Transverse colon (tissue), 4 donors: Measurements from ENCODE around the gene DIRAS1.

ENCODE experiments used
- POLR2A ChIP-seq: fragments of 450-650 bp; IDR thresholded peaks from one replicate; pipeline ENCODE4 v1.6.1; 2016; ENCODE audit warnings: antibody characterized with exemption, mild to moderate bottlenecking, moderate library complexity
- POLR2AphosphoS5 ChIP-seq, 3 donors: sonication (generic); formaldehyde crosslinking; IDR thresholded peaks; one replicate each; pipeline ENCODE4 v1.6.1; 2016; ENCODE audit warnings: antibody characterized with exemption in 3 of 3
- TF ChIP-seq, protein P1 (sequence below), 5 experiments: fragments of 200-600 bp in 3 of 5; fragments of 450-650 bp in 2 of 5; sonication (generic) in 3 of 5; IDR thresholded peaks; 1 replicate in 2 of 5; 2 replicates in 3 of 5; pipeline ENCODE4 v1.5.1; 2016 to 2017; ENCODE audit warnings: antibody characterized with exemption in 5 of 5, inconsistent platforms in 3 of 5, mild to moderate bottlenecking in 2 of 5, moderate library complexity in 1 of 5

DNA sequence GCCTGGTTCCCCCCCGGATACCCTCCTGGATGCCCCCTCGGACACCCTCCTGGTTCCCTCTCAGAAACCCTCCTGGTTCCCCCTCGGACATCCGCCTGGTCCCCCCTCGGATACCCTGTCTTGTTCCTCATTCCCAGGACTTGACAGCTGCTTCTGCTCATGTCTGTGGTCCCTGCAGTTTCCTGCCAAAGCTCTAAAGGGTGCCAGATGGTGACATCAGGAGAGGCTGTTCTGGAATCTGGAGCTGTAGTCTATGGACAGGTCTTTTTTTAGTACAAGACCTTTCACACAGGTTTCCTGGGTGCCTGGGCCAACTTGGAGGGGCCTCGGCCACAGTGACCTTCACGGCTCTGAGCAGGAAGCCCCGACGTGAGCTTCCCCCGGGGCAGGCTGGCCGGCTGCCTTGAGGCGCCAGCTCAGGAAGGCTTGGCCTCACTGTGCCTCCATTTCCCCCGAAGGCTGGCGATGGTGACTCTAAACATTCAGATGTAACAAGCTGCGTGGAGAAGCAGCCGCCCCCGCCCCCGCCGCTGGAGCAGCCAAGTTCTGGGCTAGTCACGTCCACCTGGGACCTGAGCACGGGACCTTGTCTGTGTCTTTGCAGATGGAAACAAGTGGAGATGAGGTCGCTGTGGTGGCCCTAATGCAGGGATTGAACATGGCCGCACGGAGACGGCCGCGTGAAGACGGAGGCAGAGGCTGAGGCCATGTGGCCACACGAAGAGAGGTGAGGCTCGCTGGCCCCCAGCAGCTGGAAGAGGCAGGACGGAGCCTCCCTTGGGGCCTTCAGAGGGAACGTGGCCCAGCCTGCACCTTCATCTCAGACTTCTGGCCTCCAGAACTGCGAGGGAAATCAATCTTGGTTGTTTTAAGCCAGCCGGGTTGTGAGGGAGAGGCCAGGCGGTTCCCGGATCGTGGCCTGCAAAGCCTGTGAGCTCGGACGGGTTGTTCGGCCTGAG lies 49.2 kb upstream of the DIRAS1 start:
- peak in 2 of 3 donors; percentile 44 to 52 for TF ChIP-seq POLR2AphosphoS5 (IDR thresholded peaks at IDR 0.05)
- TF ChIP-seq, protein P1, sequence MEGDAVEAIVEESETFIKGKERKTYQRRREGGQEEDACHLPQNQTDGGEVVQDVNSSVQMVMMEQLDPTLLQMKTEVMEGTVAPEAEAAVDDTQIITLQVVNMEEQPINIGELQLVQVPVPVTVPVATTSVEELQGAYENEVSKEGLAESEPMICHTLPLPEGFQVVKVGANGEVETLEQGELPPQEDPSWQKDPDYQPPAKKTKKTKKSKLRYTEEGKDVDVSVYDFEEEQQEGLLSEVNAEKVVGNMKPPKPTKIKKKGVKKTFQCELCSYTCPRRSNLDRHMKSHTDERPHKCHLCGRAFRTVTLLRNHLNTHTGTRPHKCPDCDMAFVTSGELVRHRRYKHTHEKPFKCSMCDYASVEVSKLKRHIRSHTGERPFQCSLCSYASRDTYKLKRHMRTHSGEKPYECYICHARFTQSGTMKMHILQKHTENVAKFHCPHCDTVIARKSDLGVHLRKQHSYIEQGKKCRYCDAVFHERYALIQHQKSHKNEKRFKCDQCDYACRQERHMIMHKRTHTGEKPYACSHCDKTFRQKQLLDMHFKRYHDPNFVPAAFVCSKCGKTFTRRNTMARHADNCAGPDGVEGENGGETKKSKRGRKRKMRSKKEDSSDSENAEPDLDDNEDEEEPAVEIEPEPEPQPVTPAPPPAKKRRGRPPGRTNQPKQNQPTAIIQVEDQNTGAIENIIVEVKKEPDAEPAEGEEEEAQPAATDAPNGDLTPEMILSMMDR (IDR thresholded peaks at IDR 0.05), result no peak
- TF ChIP-seq POLR2A, result no peak
